Body of pancreas (tissue), 4 donors: Measurements from ENCODE around the gene NDUFB8. TPM values are rescaled to one million over a fixed set of nuclear protein-coding genes. Genes with fewer than 3 reads are reported as not detected.

Source experiments
- ATAC-seq: fragments of 150-250 bp; one replicate; pipeline ENCODE4 v1.9.1; 2016
- DNase-seq, 4 donors: peaks; one replicate each; pipeline ENCODE4 v3.0.0-alpha.2; 2019
- H3K27ac ChIP-seq, 4 donors: fragments of 200-600 bp; sonication (generic); 1 replicate in 3 of 4; 2 replicates in 1 of 4; pipeline versions ENCODE4 v1.5.1 to v1.6.1; 2016 to 2019; ENCODE audit warnings: mild to moderate bottlenecking in 1 of 4, mixed read lengths in 1 of 4, moderate library complexity in 1 of 4
- H3K27me3 ChIP-seq, 2 donors: fragments of 200-600 bp; sonication (generic); one replicate each; pipeline ENCODE4 v1.6.0; 2016; ENCODE audit warnings: mild to moderate bottlenecking in 1 of 2
- H3K36me3 ChIP-seq, 2 donors: fragments of 200-600 bp; sonication (generic); replicated peaks in 1 of 2; 2 replicates each; pipeline ENCODE4 v1.5.1; 2016; ENCODE audit warnings: low read depth in 2 of 2; ENCODE audit not compliant: insufficient read depth in 1 of 2
- H3K4me1 ChIP-seq: fragments of 200-600 bp; sonication (generic); one replicate; pipeline ENCODE4 v1.6.0; 2016
- H3K4me3 ChIP-seq, 2 donors: fragments of 200-600 bp; sonication (generic); 1 replicate in 1 of 2; 2 replicates in 1 of 2; pipeline ENCODE4 v1.5.1; 2016 to 2019
- H3K9me3 ChIP-seq, 3 donors: fragments of 200-600 bp; sonication (generic); 1 replicate in 2 of 3; 2 replicates in 1 of 3; pipeline ENCODE4 v1.5.1; 2016
- CTCF ChIP-seq, 7 experiments: fragments of 450-650 bp in 4 of 7; fragments of 200-600 bp in 3 of 7; sonication (generic) in 3 of 7; IDR thresholded peaks; one replicate each; pipeline ENCODE4 v1.5.1; 2016 to 2019; ENCODE audit warnings: antibody characterized with exemption in 7 of 7
- POLR2A ChIP-seq, 3 donors: fragments of 450-650 bp; IDR thresholded peaks; one replicate each; pipeline ENCODE4 v1.6.1; 2016; ENCODE audit warnings: antibody characterized with exemption in 3 of 3, mild to moderate bottlenecking in 2 of 3
- WGBS, 2 donors: methylation state at CpG; one replicate each; pipeline ENCODE4 v1.1.5; 2017; 5-methylcytosine and 5-hydroxymethylcytosine counted together
- intact Hi-C: fragments of 100-400 bp; cut with DNase I; formaldehyde crosslinking; loops from one replicate; pipeline ENCODE4 v1.15.1; 2023
- total RNA-seq, 2 donors: library from RNA; depleted of rRNA; stranded (reverse); fragments of >200 nt; gene quantifications; one replicate each; pipeline ENCODE4 v1.1.0, GENCODE V29; 2016

NDUFB8 gene
- total RNA-seq, 2 donors from 2014 or later: 77.8 to 84.1 TPM

DNA sequence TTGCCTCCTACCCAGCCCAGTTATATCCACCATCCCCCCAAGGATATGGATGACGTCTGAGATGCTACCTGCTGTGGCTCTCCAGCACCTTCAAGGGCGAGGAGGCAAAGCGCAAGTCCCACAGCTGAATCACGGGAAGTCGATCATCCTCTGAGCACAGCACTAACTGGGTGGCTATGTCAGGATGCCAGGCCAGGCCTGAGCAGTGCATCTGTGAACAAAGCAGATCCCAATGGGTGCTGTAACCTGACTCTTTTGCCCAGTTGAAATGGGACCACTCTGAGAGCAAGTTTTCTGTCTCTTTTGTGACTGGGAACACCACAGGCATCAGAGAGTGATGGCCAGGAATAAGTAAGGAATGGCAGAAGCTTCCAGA, 22.3 kb downstream of the NDUFB8 start:
- no peaks in the 10 kb centered on the region for H3K9me3 ChIP-seq
- TF ChIP-seq CTCF (IDR thresholded peaks at IDR 0.05) (no peak), POLR2A (IDR thresholded peaks at IDR 0.05) (no peak)
- no peak overlapping the region for H3K27ac ChIP-seq
- intact Hi-C loops: no loop called here
- H3K36me3 ChIP-seq: no peaks in the 10 kb centered on the region
- no peaks in the 10 kb centered on the region for H3K27me3 ChIP-seq
- 87 to 96% methylated on average over 5 of the region's 5 CpGs for WGBS, 2 donors
- peaks cover 6% of the 10 kb centered on the region for H3K4me1 ChIP-seq
- ATAC-seq (no peak), DNase-seq (no peak)
- no peak overlapping the region for H3K4me3 ChIP-seq

DNA sequence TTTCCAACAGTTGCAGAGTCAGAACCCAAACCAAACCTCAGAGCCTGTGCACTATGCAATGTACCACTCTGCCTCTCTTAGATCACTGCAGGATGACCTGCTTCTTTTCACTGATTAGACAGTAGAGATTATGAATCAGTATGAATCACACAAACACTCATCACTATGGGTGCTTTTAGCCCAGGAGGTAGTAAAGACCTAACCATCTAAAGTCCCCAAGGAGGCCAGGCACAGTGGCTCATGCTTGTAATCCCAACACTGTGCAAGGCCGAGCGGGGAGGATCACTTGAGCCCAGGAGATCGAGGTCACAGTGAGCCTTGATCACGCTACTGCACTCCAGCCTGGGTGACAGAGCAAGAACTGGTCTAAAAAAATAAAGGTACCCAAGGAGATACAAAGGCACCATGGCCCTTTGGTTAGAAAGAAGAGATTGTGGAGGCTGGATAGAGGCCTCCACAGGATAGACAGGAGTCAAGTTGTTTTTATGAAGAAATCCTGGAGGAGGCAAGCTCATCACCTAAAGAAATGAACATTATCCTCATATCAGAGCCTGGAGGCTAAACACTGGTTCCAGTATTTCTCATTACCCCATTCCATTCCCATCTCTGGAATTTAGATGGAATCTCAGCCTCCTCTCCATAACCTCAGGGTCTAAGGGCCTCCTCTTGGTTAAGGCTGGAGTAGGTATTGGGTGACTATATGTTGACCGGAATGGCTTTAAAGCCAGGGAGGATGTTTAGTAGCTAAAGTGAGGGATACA, 22.9 kb downstream of the NDUFB8 start:
- H3K36me3 ChIP-seq: no peaks in the 10 kb centered on the region
- peaks cover 6% of the 10 kb centered on the region for H3K4me1 ChIP-seq
- no peaks in the 10 kb centered on the region for H3K27me3 ChIP-seq
- no peak overlapping the region for H3K27ac ChIP-seq
- no peaks in the 10 kb centered on the region for H3K9me3 ChIP-seq
- ATAC-seq (no peak), DNase-seq (no peak)
- no peak for TF ChIP-seq CTCF (IDR thresholded peaks at IDR 0.05)
- no peak for TF ChIP-seq POLR2A (IDR thresholded peaks at IDR 0.05)
- WGBS, 2 donors: 94 to 98% methylated on average over 5 of the region's 5 CpGs
- intact Hi-C loops: no loop called here
- H3K4me3 ChIP-seq: no peak overlapping the region

DNA sequence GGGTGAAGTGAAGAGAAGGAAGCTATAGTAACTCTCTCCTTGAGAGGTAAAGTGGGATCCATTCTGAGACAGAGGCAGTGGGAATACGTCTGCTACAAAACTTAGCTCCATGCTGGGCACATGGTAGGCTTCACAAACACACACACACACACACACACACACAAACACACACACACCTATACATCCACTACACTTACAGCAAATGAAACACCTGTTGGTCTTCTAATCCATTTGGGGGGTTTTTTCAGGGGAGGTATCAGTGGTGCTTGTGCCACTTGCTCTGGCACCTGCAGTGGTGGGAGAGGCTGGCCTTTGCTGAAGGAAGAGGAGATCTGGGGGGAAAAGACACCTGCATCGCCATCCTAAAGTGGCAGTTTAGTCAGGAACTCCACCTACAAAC, 24.5 kb downstream of the NDUFB8 start:
- intact Hi-C loops: no loop called here

GRCh38 chr10:100504096-100504495, 25.6 kb downstream of the NDUFB8 start:
- TF ChIP-seq CTCF (IDR thresholded peaks at IDR 0.05): no peak
- TF ChIP-seq POLR2A (IDR thresholded peaks at IDR 0.05): no peak
- intact Hi-C loops: no loop called here
- H3K27ac ChIP-seq: no peak overlapping the region
- no peak for ATAC-seq
- no peaks in the 10 kb centered on the region for H3K36me3 ChIP-seq
- no peaks in the 10 kb centered on the region for H3K9me3 ChIP-seq
- H3K4me3 ChIP-seq: no peak overlapping the region
- DNase-seq: no peak
- no peaks in the 10 kb centered on the region for H3K27me3 ChIP-seq
- no peaks in the 10 kb centered on the region for H3K4me1 ChIP-seq
- 18 to 26% methylated on average over 5 of the region's 5 CpGs for WGBS, 2 donors

More for the DNA sequence above, 24.5 kb downstream of the NDUFB8 start:
- TF ChIP-seq POLR2A (IDR thresholded peaks at IDR 0.05) (no peak), CTCF (IDR thresholded peaks at IDR 0.05) (no peak)
- Histone ChIP-seq H3K9me3 (no peaks in the 10 kb centered on the region), H3K4me1 (peaks cover 1% of the 10 kb centered on the region), H3K4me3 (no peak overlapping the region), H3K36me3 (no peaks in the 10 kb centered on the region), H3K27ac (no peak overlapping the region), H3K27me3 (no peaks in the 10 kb centered on the region)
- no peak for ATAC-seq
- 83 to 84% methylated on average over 2 of the region's 2 CpGs for WGBS, 2 donors
- DNase-seq: no peak

DNA sequence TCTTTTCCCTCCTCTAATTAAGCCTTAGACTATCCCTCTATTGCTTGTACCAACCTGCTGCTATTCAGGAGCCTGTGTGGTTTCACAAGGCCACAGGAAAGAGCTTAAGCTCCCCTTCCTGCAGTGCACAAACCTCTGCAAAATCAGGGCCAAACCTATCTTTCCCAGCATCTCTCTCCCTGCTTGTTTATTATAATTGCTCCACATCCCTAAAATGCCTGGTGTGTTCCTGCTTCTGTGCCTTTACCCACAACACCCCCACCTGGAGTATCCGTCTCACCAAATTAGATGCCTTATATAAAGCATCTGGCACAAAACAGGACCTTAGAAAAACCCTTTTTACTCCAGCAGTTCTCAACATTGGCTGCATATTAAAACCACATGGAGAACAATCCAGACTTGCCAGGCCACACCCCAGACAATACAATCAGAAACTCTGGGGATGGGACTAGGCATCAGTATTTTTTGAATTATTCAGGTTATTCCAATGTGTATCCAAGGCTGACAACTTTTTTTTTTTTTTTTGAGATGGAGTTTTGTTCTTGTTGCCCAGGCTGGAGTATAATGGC, 26.7 kb downstream of the NDUFB8 start:
- intact Hi-C loops: no loop called here
- H3K36me3 ChIP-seq: no peaks in the 10 kb centered on the region
- no peak for DNase-seq

More for the DNA sequence above, 26.7 kb downstream of the NDUFB8 start:
- no peak for ATAC-seq
- Histone ChIP-seq H3K4me3 (no peak overlapping the region), H3K9me3 (no peaks in the 10 kb centered on the region), H3K4me1 (no peaks in the 10 kb centered on the region), H3K27ac (no peak overlapping the region), H3K27me3 (no peaks in the 10 kb centered on the region)
- TF ChIP-seq CTCF (IDR thresholded peaks at IDR 0.05) (no peak), POLR2A (IDR thresholded peaks at IDR 0.05) (no peak)
- WGBS, 2 donors: 88 to 92% methylated on average over 1 of the region's 1 CpG
